Islet of Langerhans (tissue), 1 donor: Measurements from ENCODE around the gene SNCAIP.

Experiments used
- FAIRE-seq: peaks from one replicate; lab custom pipeline; 2011; peaks lifted over from hg19 to GRCh38; lab: Jason Lieb, UNC

The SNCAIP gene

GRCh38 chr5:122400938-122401337 lies 88.9 kb downstream of the SNCAIP start:
- no peak for FAIRE-seq

GRCh38 chr5:122401976-122402725 lies 90.1 kb downstream of the SNCAIP start:
- no peak for FAIRE-seq

GRCh38 chr5:122402955-122403685 lies 91.1 kb downstream of the SNCAIP start:
- no peak for FAIRE-seq

GRCh38 chr5:122404018-122404417 lies 92.0 kb downstream of the SNCAIP start:
- no peak for FAIRE-seq

GRCh38 chr5:122404653-122405362 lies 92.8 kb downstream of the SNCAIP start:
- FAIRE-seq = no peak

- FAIRE-seq = no peak
Observed at GRCh38 chr5:122405751-122406150, 93.7 kb downstream of the SNCAIP start.

GRCh38 chr5:122406181-122406580 lies 94.1 kb downstream of the SNCAIP start:
- FAIRE-seq = no peak

- no peak for FAIRE-seq
Observed at GRCh38 chr5:122408592-122409224, 96.7 kb downstream of the SNCAIP start.

GRCh38 chr5:122412966-122413365 lies 100.9 kb downstream of the SNCAIP start:
- no peak for FAIRE-seq

GRCh38 chr5:122413722-122414121 lies 101.7 kb downstream of the SNCAIP start:
- no peak for FAIRE-seq

- FAIRE-seq = peak; percentile 13
Observed at GRCh38 chr5:122415030-122415800, 103.2 kb downstream of the SNCAIP start.

GRCh38 chr5:122415801-122416120 lies 103.7 kb downstream of the SNCAIP start:
- FAIRE-seq = no peak

GRCh38 chr5:122419142-122419894 lies 107.3 kb downstream of the SNCAIP start:
- no peak for FAIRE-seq

GRCh38 chr5:122420091-122420490 lies 108.1 kb downstream of the SNCAIP start:
- FAIRE-seq = no peak

GRCh38 chr5:122420537-122421236 lies 108.7 kb downstream of the SNCAIP start:
- FAIRE-seq = peak; percentile 24

- no peak for FAIRE-seq
Observed at GRCh38 chr5:122421374-122422079, 109.5 kb downstream of the SNCAIP start.

GRCh38 chr5:122423221-122423620 lies 111.2 kb downstream of the SNCAIP start:
- FAIRE-seq = no peak

- no peak for FAIRE-seq
Observed at GRCh38 chr5:122424132-122424531, 112.1 kb downstream of the SNCAIP start.

- no peak for FAIRE-seq
Observed at GRCh38 chr5:122426301-122426700, 114.3 kb downstream of the SNCAIP start.

GRCh38 chr5:122427621-122428020 lies 115.6 kb downstream of the SNCAIP start:
- no peak for FAIRE-seq
